K562 (cell line): ENCODE data around the gene ALOX12. TPM values are rescaled to one million over a fixed set of nuclear protein-coding genes. Genes with fewer than 3 reads are reported as not detected.

ENCODE experiments used
- ARID3B ChIP-seq: fragments of 250-450 bp; sonication (Bioruptor Pico); IDR thresholded peaks from 2 replicates; pipeline ENCODE4 v1.4.0; 2020; ENCODE audit warnings: borderline replicate concordance
- BMI1 ChIP-seq: fragments of 150-350 bp; IDR thresholded peaks from 2 replicates; pipeline ENCODE4 v1.6.1; 2014; ENCODE audit warnings: low read length
- DDX20 ChIP-seq: fragments of 450-650 bp; IDR thresholded peaks from 2 replicates; pipeline ENCODE4 v1.6.1; 2016; ENCODE audit warnings: missing genetic modification characterization, low read depth, mild to moderate bottlenecking, missing compliant biosample characterization, moderate library complexity
- KHSRP ChIP-seq: fragments of 450-650 bp; IDR thresholded peaks from 2 replicates; pipeline ENCODE4 v1.6.1; 2017
- LEF1 ChIP-seq: fragments of 450-650 bp; IDR thresholded peaks from 2 replicates; pipeline ENCODE4 v1.6.1; 2016; ENCODE audit warnings: mild to moderate bottlenecking
- MAZ ChIP-seq, 2 experiments: fragments of 450-650 bp in 1 of 2; sonication (generic) in 1 of 2; formaldehyde crosslinking; IDR thresholded peaks in 1 of 2; conservative IDR thresholded peaks in 1 of 2; 2 replicates each; pipeline versions ENCODE4 v1.4.0 to v1.5.0; 2020; ENCODE audit warnings: mild to moderate bottlenecking in 1 of 2, missing genetic modification reagents in 1 of 2
- MED1 ChIP-seq: sonication (generic); formaldehyde crosslinking; IDR thresholded peaks from 2 replicates; pipeline ENCODE4 v1.8.1; 2023; ENCODE audit warnings: missing genetic modification reagents, borderline replicate concordance
- NRF1 ChIP-seq, 2 experiments: fragments of 450-650 bp; IDR thresholded peaks in 1 of 2; conservative IDR thresholded peaks in 1 of 2; 2 replicates each; pipeline ENCODE4 v1.6.1; 2014; ENCODE audit warnings: mild to moderate bottlenecking in 2 of 2
- XRCC5 ChIP-seq: fragments of 200-400 bp; formaldehyde crosslinking; IDR thresholded peaks from 2 replicates; pipeline ENCODE4 v1.6.1; 2017; ENCODE audit warnings: low read depth, mild to moderate bottlenecking, low read length
- ZNF134 ChIP-seq: fragments of 250-450 bp; sonication (Bioruptor Pico); conservative IDR thresholded peaks from 2 replicates; pipeline ENCODE4 v1.4.0; 2020
- ZNF444 ChIP-seq: fragments of 250-450 bp; sonication (Bioruptor Pico); IDR thresholded peaks from 2 replicates; pipeline ENCODE4 v1.4.0; 2020; ENCODE audit warnings: mild to moderate bottlenecking, moderate library complexity
- polyA plus RNA-seq, 8 experiments: library from polyadenylated mRNA; depleted of rRNA in 4 of 8; stranded (reverse) in 5 of 8; unstranded in 3 of 8; fragments of >200 nt; fragmentation: Nextera tagmentation in 2 of 8; fragmentation: Illumina TruSeq in 1 of 8; extraction: Ambion mirVana in 2 of 8; extraction: Trizol in 1 of 8; gene quantifications; 2 replicates each; pipeline versions ENCODE4 v1.2.1 to v1.2.3, GENCODE V29; 2011 to 2014; ENCODE audit warnings: inconsistent platforms in 1 of 8, missing spikeins in 1 of 8
- total RNA-seq, 7 experiments: library from RNA; depleted of rRNA in 6 of 7; stranded (reverse); fragments of >200 nt in 6 of 7; fragmentation: Illumina TruSeq in 2 of 7; extraction: Trizol in 2 of 7; gene quantifications; 2 replicates each; pipeline versions ENCODE4 v1.2.1 to v1.2.3, GENCODE V29; 2011 to 2021; ENCODE audit warnings: low replicate concordance in 1 of 7
- TF ChIP-seq, protein P1 (sequence below), 2 experiments: fragments of 450-650 bp; formaldehyde crosslinking in 1 of 2; IDR thresholded peaks; 2 replicates each; pipeline versions ENCODE4 v1.4.0 to v1.6.1; 2014 to 2020; ENCODE audit warnings: mild to moderate bottlenecking in 2 of 2, borderline replicate concordance in 1 of 2, low read depth in 1 of 2
- TF ChIP-seq, protein P2 (sequence below): fragments of 450-650 bp; IDR thresholded peaks from 2 replicates; pipeline ENCODE4 v1.7.1; 2018; ENCODE audit warnings: mild to moderate bottlenecking, low read depth; ENCODE audit not compliant: partially characterized antibody

ALOX12 gene
- total and polyA plus RNA-seq, 9 of the 15 experiments (the other 6 are each of a cell fraction or from before 2014, with no cell fraction given) = 0.09 to 1.1 (median 0.47) TPM; not detected in 1

- TF ChIP-seq ARID3B (CRISPR knock-in tag) (no peak), DDX20 (tag) (no peak), BMI1 (no peak), LEF1 (0 out of 2 replicates have a peak, but pooled peaks have one; percentile 19), MAZ (CRISPR knock-in tag; conservative IDR thresholded peaks at IDR 0.05 in 1 of 2, IDR thresholded peaks at IDR 0.05 in 1 of 2) (no peak), XRCC5 (no peak), MED1 (CRISPR knock-in tag) (no peak), KHSRP (no peak), ZNF444 (CRISPR knock-in tag) (no peak), ZNF134 (no peak), NRF1 (conservative IDR thresholded peaks at IDR 0.05 in 1 of 2, IDR thresholded peaks at IDR 0.05 in 1 of 2) (no peak)
- TF ChIP-seq, protein P1, sequence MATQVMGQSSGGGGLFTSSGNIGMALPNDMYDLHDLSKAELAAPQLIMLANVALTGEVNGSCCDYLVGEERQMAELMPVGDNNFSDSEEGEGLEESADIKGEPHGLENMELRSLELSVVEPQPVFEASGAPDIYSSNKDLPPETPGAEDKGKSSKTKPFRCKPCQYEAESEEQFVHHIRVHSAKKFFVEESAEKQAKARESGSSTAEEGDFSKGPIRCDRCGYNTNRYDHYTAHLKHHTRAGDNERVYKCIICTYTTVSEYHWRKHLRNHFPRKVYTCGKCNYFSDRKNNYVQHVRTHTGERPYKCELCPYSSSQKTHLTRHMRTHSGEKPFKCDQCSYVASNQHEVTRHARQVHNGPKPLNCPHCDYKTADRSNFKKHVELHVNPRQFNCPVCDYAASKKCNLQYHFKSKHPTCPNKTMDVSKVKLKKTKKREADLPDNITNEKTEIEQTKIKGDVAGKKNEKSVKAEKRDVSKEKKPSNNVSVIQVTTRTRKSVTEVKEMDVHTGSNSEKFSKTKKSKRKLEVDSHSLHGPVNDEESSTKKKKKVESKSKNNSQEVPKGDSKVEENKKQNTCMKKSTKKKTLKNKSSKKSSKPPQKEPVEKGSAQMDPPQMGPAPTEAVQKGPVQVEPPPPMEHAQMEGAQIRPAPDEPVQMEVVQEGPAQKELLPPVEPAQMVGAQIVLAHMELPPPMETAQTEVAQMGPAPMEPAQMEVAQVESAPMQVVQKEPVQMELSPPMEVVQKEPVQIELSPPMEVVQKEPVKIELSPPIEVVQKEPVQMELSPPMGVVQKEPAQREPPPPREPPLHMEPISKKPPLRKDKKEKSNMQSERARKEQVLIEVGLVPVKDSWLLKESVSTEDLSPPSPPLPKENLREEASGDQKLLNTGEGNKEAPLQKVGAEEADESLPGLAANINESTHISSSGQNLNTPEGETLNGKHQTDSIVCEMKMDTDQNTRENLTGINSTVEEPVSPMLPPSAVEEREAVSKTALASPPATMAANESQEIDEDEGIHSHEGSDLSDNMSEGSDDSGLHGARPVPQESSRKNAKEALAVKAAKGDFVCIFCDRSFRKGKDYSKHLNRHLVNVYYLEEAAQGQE (IDR thresholded peaks at IDR 0.05; ENCODE audit: borderline replicate concordance) = no peak; the same call in 1 of the 2 replicates
- TF ChIP-seq, protein P1 (CRISPR knock-in tag; IDR thresholded peaks at IDR 0.05; ENCODE audit: low read depth) = no peak
- TF ChIP-seq, protein P2, sequence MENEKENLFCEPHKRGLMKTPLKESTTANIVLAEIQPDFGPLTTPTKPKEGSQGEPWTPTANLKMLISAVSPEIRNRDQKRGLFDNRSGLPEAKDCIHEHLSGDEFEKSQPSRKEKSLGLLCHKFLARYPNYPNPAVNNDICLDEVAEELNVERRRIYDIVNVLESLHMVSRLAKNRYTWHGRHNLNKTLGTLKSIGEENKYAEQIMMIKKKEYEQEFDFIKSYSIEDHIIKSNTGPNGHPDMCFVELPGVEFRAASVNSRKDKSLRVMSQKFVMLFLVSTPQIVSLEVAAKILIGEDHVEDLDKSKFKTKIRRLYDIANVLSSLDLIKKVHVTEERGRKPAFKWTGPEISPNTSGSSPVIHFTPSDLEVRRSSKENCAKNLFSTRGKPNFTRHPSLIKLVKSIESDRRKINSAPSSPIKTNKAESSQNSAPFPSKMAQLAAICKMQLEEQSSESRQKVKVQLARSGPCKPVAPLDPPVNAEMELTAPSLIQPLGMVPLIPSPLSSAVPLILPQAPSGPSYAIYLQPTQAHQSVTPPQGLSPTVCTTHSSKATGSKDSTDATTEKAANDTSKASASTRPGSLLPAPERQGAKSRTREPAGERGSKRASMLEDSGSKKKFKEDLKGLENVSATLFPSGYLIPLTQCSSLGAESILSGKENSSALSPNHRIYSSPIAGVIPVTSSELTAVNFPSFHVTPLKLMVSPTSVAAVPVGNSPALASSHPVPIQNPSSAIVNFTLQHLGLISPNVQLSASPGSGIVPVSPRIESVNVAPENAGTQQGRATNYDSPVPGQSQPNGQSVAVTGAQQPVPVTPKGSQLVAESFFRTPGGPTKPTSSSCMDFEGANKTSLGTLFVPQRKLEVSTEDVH = no peak
Measured at GRCh38 chr17:6998855-6999508, 3.1 kb downstream of the ALOX12 start (continued).
